Measurements from ENCODE around the gene DPPA3.
"Not testable (repeated sequence)": the region's sequence is repeated elsewhere in the genome, so short reads cannot be mapped to it uniquely, and the experiment has no call there.

The DPPA3 gene

DNA sequence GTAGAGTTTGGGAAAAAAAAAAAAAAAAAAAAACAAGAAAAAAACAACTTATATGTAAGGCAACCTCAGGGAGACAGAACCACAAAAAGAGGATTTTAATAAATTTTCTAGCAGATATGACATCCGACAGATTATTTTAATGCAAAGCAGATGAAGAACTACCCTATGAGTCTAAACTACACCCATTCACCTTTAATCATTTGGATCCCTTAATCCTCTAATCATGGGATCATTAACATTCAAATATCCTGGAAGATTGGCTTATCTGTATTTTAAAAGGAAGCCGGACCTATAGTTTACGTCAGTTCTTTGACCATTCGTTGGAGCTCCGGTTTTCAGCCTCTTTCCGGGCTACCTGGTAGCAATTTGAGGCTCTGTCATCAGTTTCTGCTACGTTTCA lies at the start of gene DPPA3:
Gene DPPA3 (plus strand): TSS at position 301 of the 400 bp plus-strand sequence. CDS start 138 bp downstream, outside the sequence.
- Histone ChIP-seq H3K9me3 (ENCODE audit: control insufficient read depth, insufficient read depth, low read length) (no peaks in the 10 kb centered on the region), H3K27me3 (ENCODE audit: control insufficient read depth, insufficient read depth, low read length) (no peaks in the 10 kb centered on the region), H3K27ac (ENCODE audit: low read length) (no peak within 1 kb of the TSS), H3K4me1 (ENCODE audit: control insufficient read depth, insufficient read depth, low read length) (no peaks in the 10 kb centered on the region), H3K36me3 (ENCODE audit: control insufficient read depth, insufficient read depth, low read length) (no peaks in the 10 kb centered on the region), H3K4me3 (ENCODE audit: low read length) (no peak within 1 kb of the TSS)
- no peak for DNase-seq (ENCODE audit: low read depth, low spot score)
- WGBS (ENCODE audit: insufficient coverage, insufficient read length), result no CpG with 5 or more reads among the region's 7 CpGs

DNA sequence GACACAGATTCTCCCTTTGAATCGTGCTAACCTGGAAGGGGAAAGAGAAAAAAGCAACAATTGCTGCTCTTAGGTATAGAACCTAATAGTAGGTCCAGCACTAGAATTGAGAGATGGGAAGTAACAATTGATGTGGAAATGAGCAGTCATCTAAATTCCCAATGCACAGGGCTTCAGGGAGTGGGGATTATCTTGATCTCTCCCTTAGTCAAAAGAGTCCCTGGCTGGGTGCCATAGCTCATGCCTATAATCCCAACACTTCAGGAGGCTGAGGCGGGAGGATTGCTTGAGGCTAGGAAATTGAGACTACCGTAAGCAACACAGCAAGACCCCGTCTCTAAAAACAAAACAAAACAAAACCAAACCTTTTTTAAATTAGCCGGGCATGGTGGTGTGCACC lies 49.5 kb upstream of the DPPA3 start:
- no peaks in the 10 kb centered on the region for H3K4me1 ChIP-seq (ENCODE audit: control insufficient read depth, insufficient read depth, low read length)
- H3K9me3 ChIP-seq (ENCODE audit: control insufficient read depth, insufficient read depth, low read length), result no peaks in the 10 kb centered on the region
- DNase-seq (ENCODE audit: low read depth, low spot score), result no peak
- WGBS (ENCODE audit: insufficient coverage, insufficient read length), result no CpG with 5 or more reads among the region's 5 CpGs
- no peak overlapping the region for H3K4me3 ChIP-seq (ENCODE audit: low read length)
- H3K27ac ChIP-seq (ENCODE audit: low read length), result no peak overlapping the region
- no peaks in the 10 kb centered on the region for H3K36me3 ChIP-seq (ENCODE audit: control insufficient read depth, insufficient read depth, low read length)
- H3K27me3 ChIP-seq (ENCODE audit: control insufficient read depth, insufficient read depth, low read length), result no peaks in the 10 kb centered on the region

DNA sequence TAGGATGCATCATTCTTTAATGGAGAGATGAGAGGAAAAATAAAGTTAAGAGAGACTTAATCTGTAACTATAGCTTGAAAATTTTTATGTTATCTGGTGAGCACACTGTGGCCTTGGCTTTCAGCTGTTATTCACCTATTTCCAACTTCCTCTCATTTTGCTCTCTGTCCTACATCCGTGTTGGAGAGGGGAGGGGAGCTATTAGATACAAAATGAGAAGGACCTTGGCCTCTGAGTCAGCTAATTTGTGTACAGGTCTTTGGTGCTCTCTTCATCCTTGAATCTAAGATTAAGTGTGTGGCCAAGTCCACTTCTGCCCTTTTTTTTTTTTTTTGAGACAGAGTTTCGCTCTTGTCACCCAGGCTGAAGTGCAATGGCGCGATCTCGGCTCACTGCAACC lies 44.6 kb upstream of the DPPA3 start:
- H3K4me1 ChIP-seq (ENCODE audit: control insufficient read depth, insufficient read depth, low read length), result no peaks in the 10 kb centered on the region
- H3K27me3 ChIP-seq (ENCODE audit: control insufficient read depth, insufficient read depth, low read length), result no peaks in the 10 kb centered on the region
- H3K27ac ChIP-seq (ENCODE audit: low read length), result no peak overlapping the region
- DNase-seq (ENCODE audit: low read depth, low spot score), result no peak
- H3K9me3 ChIP-seq (ENCODE audit: control insufficient read depth, insufficient read depth, low read length), result no peaks in the 10 kb centered on the region
- no peak overlapping the region for H3K4me3 ChIP-seq (ENCODE audit: low read length)
- no peaks in the 10 kb centered on the region for H3K36me3 ChIP-seq (ENCODE audit: control insufficient read depth, insufficient read depth, low read length)
- no CpG with 5 or more reads among the region's 5 CpGs for WGBS (ENCODE audit: insufficient coverage, insufficient read length)

DNA sequence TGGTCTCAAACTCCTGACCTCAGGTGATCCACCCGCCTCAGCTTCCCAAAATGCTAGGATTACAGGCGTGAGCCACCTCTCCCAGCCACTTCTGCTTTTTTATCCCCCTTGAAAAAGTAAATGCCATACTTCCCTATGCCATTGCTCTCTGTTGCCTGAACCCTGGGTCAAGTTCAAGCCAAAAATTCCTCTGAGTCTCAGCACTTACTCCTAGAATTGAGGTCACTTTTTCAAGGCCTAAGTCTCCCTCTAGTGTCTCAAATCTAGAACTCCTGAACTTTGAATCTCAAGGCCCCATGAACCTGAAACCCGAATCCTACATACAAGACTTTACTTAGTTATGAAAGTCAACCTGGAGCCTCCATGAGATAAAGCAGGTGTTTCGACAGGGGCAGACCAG lies 44.1 kb upstream of the DPPA3 start:
- Histone ChIP-seq H3K36me3 (ENCODE audit: control insufficient read depth, insufficient read depth, low read length) (no peaks in the 10 kb centered on the region), H3K27me3 (ENCODE audit: control insufficient read depth, insufficient read depth, low read length) (no peaks in the 10 kb centered on the region), H3K4me1 (ENCODE audit: control insufficient read depth, insufficient read depth, low read length) (no peaks in the 10 kb centered on the region), H3K9me3 (ENCODE audit: control insufficient read depth, insufficient read depth, low read length) (no peaks in the 10 kb centered on the region), H3K27ac (ENCODE audit: low read length) (no peak overlapping the region), H3K4me3 (ENCODE audit: low read length) (no peak overlapping the region)
- no peak for DNase-seq (ENCODE audit: low read depth, low spot score)
- WGBS (ENCODE audit: insufficient coverage, insufficient read length), result no CpG with 5 or more reads among the region's 4 CpGs

DNA sequence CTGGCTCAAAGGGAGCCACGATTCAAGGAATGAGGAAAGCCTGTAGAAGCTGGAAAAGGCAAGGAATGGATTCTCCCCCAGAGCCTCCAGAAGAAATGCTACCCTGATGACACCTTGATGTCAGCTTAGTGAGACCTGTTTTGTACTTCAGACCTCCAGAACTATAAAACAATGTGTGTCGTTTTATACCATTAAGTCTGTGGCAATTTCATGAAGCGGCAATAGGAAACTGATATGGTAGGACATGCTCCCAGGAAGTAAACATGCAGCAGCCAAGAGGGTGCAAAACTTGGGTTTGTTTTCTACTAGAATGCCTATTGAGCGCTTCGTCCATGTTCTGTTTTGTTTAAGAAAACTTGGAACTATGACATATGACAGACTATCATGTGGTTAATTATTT lies 43.1 kb upstream of the DPPA3 start:
- H3K36me3 ChIP-seq (ENCODE audit: control insufficient read depth, insufficient read depth, low read length), result no peaks in the 10 kb centered on the region
- H3K9me3 ChIP-seq (ENCODE audit: control insufficient read depth, insufficient read depth, low read length), result no peaks in the 10 kb centered on the region
- no peaks in the 10 kb centered on the region for H3K27me3 ChIP-seq (ENCODE audit: control insufficient read depth, insufficient read depth, low read length)
- no peak for DNase-seq (ENCODE audit: low read depth, low spot score)
- no peaks in the 10 kb centered on the region for H3K4me1 ChIP-seq (ENCODE audit: control insufficient read depth, insufficient read depth, low read length)
- no peak overlapping the region for H3K27ac ChIP-seq (ENCODE audit: low read length)
- WGBS (ENCODE audit: insufficient coverage, insufficient read length), result no CpG with 5 or more reads among the region's 5 CpGs
- no peak overlapping the region for H3K4me3 ChIP-seq (ENCODE audit: low read length)

DNA sequence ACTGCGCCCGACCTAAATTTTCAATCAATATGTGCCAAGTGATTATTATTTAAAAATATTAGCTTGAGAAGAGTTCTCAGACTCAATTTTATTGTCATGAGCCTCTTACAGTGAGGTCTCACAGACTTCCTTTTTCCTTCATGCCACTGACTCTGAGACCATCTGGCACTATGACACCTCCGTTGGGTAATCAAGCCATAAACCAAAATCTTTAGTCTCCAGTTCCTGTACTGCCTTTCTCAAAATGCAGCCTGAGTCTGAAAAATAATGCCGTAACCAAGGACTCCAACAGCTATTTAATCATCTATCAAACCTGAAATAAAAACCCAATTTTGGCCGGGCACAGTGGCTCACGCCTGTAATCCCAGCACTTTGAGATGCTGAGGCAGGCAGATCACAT lies 35.8 kb upstream of the DPPA3 start:
- H3K27me3 ChIP-seq (ENCODE audit: control insufficient read depth, insufficient read depth, low read length); H3K4me3 ChIP-seq (ENCODE audit: low read length); H3K27ac ChIP-seq (ENCODE audit: low read length); H3K9me3 ChIP-seq (ENCODE audit: control insufficient read depth, insufficient read depth, low read length); DNase-seq (ENCODE audit: low read depth, low spot score); H3K36me3 ChIP-seq (ENCODE audit: control insufficient read depth, insufficient read depth, low read length); H3K4me1 ChIP-seq (ENCODE audit: control insufficient read depth, insufficient read depth, low read length): not testable (repeated sequence)
- WGBS (ENCODE audit: insufficient coverage, insufficient read length), result no CpG with 5 or more reads among the region's 6 CpGs

DNA sequence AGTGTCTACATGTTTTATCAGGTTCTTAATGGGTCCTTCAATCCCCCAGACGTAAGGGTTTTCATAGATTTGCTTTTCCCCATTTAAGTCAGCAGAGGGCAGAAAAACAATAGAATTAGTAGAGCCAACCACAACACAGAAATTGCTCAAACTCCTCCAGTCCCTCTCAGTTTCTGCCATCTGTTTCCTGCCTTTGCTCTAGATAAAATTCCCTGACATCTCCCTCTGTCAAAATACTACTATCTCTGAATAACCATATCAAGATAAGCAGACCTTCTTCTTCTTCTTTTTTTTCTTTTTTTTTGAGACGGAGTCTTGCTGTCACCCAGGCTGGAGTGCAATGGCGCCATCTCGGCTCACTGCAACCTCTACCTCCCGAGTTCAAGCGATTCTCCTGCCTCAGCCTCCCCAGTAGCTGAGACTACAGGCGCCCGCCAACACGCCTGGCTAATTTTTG lies 33.8 kb upstream of the DPPA3 start:
- not testable (repeated sequence) for H3K9me3 ChIP-seq (ENCODE audit: control insufficient read depth, insufficient read depth, low read length); H3K27ac ChIP-seq (ENCODE audit: low read length); H3K36me3 ChIP-seq (ENCODE audit: control insufficient read depth, insufficient read depth, low read length); H3K4me3 ChIP-seq (ENCODE audit: low read length); DNase-seq (ENCODE audit: low read depth, low spot score); H3K27me3 ChIP-seq (ENCODE audit: control insufficient read depth, insufficient read depth, low read length); H3K4me1 ChIP-seq (ENCODE audit: control insufficient read depth, insufficient read depth, low read length)
- WGBS (ENCODE audit: insufficient coverage, insufficient read length), result no CpG with 5 or more reads among the region's 9 CpGs

DNA sequence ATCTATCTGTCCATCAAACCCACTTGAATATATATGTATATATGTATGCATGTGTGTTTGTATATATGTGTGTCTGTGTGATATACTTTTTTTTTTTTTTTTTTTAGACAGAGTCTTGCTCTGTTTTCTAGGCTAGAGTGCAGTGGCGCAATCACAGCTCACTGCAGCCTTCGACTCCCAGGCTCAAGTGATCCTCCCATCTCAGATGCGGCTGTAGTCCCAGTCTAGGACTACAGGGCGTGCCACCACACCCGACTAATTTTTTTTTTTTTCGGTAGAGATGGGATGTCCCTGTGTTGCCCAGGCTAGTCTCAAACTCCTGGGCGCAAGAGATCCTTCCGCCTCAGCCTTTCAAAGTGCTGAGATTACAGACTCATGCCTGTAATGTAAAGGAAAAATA lies 32.5 kb upstream of the DPPA3 start:
- DNase-seq (ENCODE audit: low read depth, low spot score), result no peak
- Histone ChIP-seq H3K27me3 (ENCODE audit: control insufficient read depth, insufficient read depth, low read length) (no peaks in the 10 kb centered on the region), H3K4me3 (ENCODE audit: low read length) (no peak overlapping the region), H3K27ac (ENCODE audit: low read length) (no peak overlapping the region), H3K9me3 (ENCODE audit: control insufficient read depth, insufficient read depth, low read length) (no peaks in the 10 kb centered on the region), H3K36me3 (ENCODE audit: control insufficient read depth, insufficient read depth, low read length) (no peaks in the 10 kb centered on the region), H3K4me1 (ENCODE audit: control insufficient read depth, insufficient read depth, low read length) (peaks cover 2% of the 10 kb centered on the region; the same call in 1 of the 2 replicates)
- no CpG with 5 or more reads among the region's 8 CpGs for WGBS (ENCODE audit: insufficient coverage, insufficient read length)

DNA sequence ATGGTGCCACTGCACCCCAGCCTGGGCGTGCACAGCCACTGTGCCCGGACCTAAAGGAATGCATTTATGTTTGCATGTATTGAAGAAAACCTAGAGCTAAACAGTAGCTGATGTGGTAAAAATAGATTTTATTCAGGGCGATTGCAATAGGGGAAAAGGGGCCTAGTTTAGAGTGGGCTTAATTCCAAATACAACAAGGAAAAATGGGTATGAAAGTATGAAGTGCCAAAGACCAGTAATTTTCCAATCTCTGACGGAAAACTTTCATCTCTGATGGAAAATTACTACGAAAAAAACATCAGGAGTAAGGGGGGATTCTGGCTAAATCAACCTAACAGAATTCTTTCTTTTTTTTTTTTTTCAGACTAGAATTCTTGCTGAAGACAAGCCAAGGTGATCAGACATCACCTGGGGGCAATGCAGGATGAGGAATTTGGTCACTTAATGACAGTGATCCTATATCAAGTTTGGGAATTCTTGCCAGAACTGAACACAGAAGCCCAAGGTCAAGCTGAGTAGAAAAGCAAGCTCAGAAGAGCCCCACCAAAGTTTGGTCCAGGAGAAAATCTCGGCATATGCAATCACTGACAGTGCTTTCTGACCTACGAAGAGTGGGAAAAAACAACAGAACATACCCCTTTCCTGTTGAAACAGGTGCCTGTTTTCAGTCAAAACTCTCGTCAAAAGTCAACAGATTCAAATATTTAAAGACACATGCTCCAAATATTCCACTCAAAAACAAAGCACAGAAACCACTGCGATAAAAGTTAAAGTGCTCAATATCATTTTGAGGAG lies 31.8 kb upstream of the DPPA3 start:
- Histone ChIP-seq H3K4me1 (ENCODE audit: control insufficient read depth, insufficient read depth, low read length) (peaks cover 2% of the 10 kb centered on the region; the same call in 1 of the 2 replicates), H3K27me3 (ENCODE audit: control insufficient read depth, insufficient read depth, low read length) (no peaks in the 10 kb centered on the region), H3K27ac (ENCODE audit: low read length) (no peak overlapping the region), H3K36me3 (ENCODE audit: control insufficient read depth, insufficient read depth, low read length) (no peaks in the 10 kb centered on the region), H3K4me3 (ENCODE audit: low read length) (no peak overlapping the region), H3K9me3 (ENCODE audit: control insufficient read depth, insufficient read depth, low read length) (no peaks in the 10 kb centered on the region)
- DNase-seq (ENCODE audit: low read depth, low spot score), result no peak
- no CpG with 5 or more reads among the region's 9 CpGs for WGBS (ENCODE audit: insufficient coverage, insufficient read length)

DNA sequence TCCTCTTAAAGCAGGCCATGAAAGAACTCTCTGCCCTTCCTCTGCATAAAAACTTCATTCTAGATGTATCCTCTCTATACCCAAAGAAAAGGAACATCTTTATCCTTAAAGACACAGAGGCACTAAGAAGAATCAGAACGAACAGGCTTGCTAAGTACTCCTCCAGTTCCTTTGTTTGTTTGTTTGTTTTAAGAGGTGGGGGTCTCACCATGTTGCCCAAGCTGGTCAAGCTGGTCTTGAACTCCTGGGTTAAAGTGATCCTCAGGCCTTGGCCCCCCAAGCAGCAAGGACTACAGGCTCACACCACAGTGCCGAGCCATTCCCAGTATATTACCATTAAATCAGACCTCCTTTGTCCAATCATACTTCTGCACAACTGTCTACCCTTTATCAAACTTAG lies 29.7 kb upstream of the DPPA3 start:
- Histone ChIP-seq H3K4me3 (ENCODE audit: low read length) (no peak overlapping the region), H3K27ac (ENCODE audit: low read length) (no peak overlapping the region), H3K27me3 (ENCODE audit: control insufficient read depth, insufficient read depth, low read length) (no peaks in the 10 kb centered on the region), H3K4me1 (ENCODE audit: control insufficient read depth, insufficient read depth, low read length) (peaks cover 2% of the 10 kb centered on the region; the same call in 1 of the 2 replicates), H3K36me3 (ENCODE audit: control insufficient read depth, insufficient read depth, low read length) (no peaks in the 10 kb centered on the region), H3K9me3 (ENCODE audit: control insufficient read depth, insufficient read depth, low read length) (no peaks in the 10 kb centered on the region)
- WGBS (ENCODE audit: insufficient coverage, insufficient read length), result no CpG with 5 or more reads among the region's 2 CpGs
- DNase-seq (ENCODE audit: low read depth, low spot score), result no peak

DNA sequence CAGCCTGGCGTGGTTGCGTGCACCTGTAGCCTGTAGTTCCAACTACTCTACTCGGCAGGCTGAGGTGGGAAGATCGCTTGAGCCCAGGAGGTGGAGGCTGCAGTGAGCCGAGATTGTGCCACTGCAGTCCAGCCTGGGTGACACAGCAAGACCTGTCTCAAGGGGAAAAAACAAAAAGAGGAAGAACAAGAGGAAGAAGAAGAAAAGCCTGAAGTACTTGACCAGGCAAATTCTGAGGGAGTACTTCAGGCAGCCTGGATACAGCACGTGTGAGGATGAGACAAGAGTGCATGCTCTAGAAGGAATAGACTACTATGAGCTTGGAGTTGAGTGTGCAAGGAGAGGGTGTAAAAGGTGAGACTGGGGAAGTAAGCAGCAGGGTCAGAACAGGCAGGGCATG lies 17.4 kb upstream of the DPPA3 start:
- WGBS (ENCODE audit: insufficient coverage, insufficient read length), result no CpG with 5 or more reads among the region's 6 CpGs
- no peak for DNase-seq (ENCODE audit: low read depth, low spot score)
- H3K36me3 ChIP-seq (ENCODE audit: control insufficient read depth, insufficient read depth, low read length), result no peaks in the 10 kb centered on the region

More for the DNA sequence above, 17.4 kb upstream of the DPPA3 start:
- Histone ChIP-seq H3K9me3 (ENCODE audit: control insufficient read depth, insufficient read depth, low read length) (no peaks in the 10 kb centered on the region), H3K27ac (ENCODE audit: low read length) (no peak overlapping the region), H3K4me3 (ENCODE audit: low read length) (no peak overlapping the region), H3K4me1 (ENCODE audit: control insufficient read depth, insufficient read depth, low read length) (peaks cover 6% of the 10 kb centered on the region; the same call in 1 of the 2 replicates), H3K27me3 (ENCODE audit: control insufficient read depth, insufficient read depth, low read length) (no peaks in the 10 kb centered on the region)
